Limb (tissue), 2 donors: ENCODE results near the gene KRT27.
"Not testable (repeated sequence)": the region's sequence is repeated elsewhere in the genome, so short reads cannot be mapped to it uniquely, and the experiment has no call there.

ENCODE experiments used
- DNase-seq, 2 donors: peaks; one replicate each; pipeline ENCODE4 v3.0.0-alpha.2; 2016; ENCODE audit errors: extremely low spot score in 2 of 2

Gene KRT27, protein sequence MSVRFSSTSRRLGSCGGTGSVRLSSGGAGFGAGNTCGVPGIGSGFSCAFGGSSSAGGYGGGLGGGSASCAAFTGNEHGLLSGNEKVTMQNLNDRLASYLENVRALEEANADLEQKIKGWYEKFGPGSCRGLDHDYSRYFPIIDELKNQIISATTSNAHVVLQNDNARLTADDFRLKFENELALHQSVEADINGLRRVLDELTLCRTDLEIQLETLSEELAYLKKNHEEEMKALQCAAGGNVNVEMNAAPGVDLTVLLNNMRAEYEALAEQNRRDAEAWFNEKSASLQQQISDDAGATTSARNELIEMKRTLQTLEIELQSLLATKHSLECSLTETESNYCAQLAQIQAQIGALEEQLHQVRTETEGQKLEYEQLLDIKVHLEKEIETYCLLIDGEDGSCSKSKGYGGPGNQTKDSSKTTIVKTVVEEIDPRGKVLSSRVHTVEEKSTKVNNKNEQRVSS

DNA sequence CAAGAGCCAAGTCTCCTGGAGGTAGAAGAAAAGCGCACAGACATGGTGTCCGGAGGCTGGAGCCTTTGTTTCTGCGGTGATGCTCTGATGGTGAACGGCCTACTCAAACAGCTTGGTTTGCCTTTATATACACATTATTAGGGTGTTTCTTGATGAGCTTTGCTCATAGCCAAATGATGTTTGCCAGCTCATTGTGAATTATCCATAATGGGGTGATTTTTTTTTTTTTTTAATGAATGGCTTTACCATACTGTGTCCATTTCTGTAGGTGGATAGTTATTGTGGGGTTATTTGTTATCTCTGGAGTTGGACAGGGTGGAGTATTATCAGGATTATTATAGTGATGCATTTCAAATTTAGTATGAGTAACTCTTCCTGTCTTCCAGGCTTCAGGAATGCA lies at the start of gene KRT27:
KRT27 (minus strand) TSS at position 101 of the 400 bp plus-strand sequence; CDS start at position 44, 57 bp downstream.
- no peak for DNase-seq

- no peak for DNase-seq
Measured at GRCh38 chr17:40830085-40830776, 47.9 kb upstream of the KRT27 start.

DNA sequence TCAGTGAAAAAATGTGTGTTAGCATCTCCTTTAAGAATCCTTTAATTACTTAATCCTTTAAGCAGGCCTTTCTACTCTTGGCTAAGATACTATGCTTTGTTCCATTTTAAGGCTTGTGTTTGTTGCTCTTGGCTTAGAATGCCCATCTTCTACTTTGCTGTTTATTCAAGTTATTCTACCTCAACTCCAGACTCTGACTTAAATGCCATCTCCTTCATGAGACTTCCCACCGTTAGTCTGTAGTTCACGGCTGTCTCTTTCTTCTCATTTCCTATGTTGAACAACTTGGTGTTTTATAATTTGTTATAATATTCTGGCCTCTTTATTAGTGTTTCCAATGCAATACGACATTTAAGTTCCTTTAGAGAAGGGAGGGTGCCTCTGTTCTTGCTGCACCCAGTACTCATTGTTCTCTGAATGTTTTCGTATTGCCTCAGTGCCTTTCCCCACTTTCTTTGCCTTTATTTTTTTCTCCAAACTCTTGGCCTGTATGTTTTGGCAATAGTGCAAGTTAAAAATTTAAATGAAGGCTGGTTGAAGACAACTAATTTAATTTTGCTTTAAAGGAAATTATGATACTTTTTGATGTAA lies 46.2 kb upstream of the KRT27 start:
- DNase-seq, result no peak

GRCh38 chr17:40827746-40828453 lies 45.5 kb upstream of the KRT27 start:
- no peak for DNase-seq

- no peak for DNase-seq
Measured at GRCh38 chr17:40825599-40825998, 43.2 kb upstream of the KRT27 start.

GRCh38 chr17:40824015-40824832 lies 41.9 kb upstream of the KRT27 start:
- no peak for DNase-seq

DNA sequence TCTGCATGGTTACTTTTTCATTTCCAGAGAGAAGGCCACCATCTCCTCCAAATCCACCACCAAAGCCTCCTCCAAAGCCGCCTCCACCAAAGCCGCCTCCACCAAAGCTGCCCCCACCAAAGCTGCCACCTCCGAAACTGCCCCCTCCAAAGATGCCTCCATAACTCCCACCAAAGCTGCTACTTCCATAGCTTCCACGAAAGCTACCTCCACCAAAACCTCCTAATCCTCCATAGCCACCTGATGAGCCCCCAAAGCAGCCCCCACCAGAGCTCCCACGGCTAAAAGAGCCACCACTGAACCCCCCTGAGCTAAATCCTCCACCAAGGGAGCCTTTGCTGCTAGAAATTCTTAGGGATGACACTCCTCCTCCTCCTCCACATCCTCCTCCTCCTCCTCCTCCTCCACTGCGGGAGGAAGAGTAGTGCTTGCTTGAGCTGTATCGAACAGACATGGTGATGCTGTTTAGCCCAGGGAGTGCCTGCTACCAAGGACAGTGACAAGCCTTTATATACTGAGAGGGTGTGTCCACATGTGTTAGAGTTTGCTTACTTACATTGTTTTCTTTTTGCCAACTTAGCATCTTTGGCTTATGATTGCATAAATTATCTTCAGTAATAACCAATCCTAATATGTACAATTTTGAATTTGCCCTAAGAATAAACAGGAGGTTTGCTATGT lies 39.9 kb upstream of the KRT27 start, which contains the start of gene KRT10:
KRT10 (minus strand) TSS at position 483 of the 681 bp plus-strand sequence; CDS start at position 454, 29 bp downstream.
- DNase-seq, result no peak

- no peak for DNase-seq
Measured at GRCh38 chr17:40821536-40821935, 39.2 kb upstream of the KRT27 start.

- DNase-seq, result no peak
Measured at GRCh38 chr17:40820228-40820838, 38.0 kb upstream of the KRT27 start.

DNA sequence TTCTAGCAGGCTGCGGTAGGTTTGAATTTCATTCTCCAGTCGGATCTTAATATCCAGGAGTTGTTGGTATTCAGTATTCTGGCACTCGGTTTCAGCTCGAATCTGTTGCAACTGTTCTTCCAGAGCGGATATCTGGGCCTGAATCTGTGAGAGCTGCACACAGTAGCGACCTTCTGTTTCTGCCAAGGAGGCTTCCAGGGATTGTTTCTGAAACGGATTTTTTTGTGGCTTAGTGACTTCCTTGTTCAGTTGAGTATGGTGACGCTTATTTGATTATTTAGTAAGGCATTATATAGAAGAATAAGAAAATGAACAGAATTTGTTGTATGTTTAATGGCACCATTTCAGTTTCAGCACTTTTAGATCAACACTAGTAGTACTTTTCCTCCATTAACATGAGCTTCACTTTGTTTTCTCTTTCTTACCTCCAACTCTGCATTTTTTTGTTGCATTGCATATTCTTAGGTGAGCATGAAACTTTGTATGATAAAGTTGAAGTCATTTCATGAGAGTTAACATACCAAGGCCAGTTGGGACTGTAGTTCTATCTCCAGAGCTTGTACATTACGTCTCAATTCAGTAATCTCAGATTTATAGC lies 37.3 kb upstream of the KRT27 start:
- no peak for DNase-seq

GRCh38 chr17:40818733-40819527 lies 36.6 kb upstream of the KRT27 start:
- DNase-seq, result peak; percentile 77 to 92

GRCh38 chr17:40818343-40818732 lies 36.0 kb upstream of the KRT27 start:
- DNase-seq, result no peak

DNA sequence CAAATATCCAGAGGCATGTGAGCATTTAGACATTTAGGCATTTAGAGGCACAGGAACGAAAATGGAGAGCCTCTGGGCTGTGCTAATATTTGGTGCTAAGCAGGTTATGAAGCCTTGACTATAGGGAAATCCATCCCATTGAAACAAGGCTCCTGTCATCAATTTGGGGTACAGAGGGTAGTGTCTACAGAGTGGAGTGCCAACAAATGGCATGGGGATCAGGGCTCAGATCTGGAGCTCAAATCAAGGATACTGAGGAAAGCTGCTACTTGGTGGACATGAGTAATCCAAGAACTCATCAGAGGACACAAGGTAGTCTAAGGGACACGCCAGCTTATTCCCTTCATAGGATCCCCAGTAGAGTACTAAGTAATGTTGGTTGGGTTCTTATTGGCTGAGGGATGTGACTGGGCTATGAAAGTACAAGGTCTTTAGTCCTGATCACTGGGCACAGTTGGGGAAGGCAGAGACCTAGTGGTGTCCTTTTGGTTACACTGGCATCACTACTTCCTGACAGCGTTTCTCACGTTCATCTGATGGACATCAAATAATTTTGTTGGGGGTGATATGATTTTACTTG lies 34.8 kb upstream of the KRT27 start:
- DNase-seq, result no peak

- no peak for DNase-seq
Measured at GRCh38 chr17:40816569-40816968, 34.2 kb upstream of the KRT27 start.

GRCh38 chr17:40815381-40815780 lies 33.0 kb upstream of the KRT27 start:
- no peak for DNase-seq

DNA sequence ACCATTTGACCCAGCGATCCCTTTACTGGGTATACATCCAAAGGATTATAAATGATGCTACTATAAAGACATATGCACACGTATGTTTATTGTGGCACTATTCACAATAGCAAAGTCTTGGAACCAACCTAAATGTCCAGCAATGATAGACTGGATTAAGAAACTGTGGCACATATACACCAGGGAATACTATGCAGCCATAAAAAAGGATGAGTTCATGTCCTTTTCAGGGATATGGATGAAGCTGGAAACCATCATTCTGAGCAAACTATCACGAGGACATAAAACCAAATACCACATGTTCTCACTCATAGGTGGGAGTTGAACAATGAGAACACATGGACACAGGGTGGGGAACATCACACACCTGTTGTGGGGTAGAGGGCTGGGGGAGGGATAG lies 32.3 kb upstream of the KRT27 start:
- not testable (repeated sequence) for DNase-seq

GRCh38 chr17:40813804-40814203 lies 31.5 kb upstream of the KRT27 start:
- DNase-seq, result no peak

DNA sequence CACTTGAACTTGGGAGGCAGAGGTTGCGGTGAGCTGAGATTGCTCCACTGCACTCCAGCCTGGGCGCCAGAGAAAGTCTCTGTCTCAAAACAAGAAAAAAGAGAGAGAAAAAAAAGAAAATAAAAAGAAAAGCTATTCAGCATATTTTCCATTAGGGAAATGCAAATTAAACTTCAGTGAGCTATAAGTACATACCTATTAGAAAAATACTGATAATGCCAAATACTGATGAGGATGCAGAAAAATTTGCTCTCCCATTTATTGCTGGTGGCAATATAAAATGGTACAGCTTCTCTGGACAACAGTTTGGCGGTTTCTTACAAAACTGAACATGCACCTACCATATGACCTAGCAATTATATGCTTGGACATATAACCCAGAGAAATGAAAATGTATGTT lies 30.3 kb upstream of the KRT27 start:
- no peak for DNase-seq
